ENCODE results near the gene CDC42EP5.
A peak's percentile ranks its signal among the peaks of the same experiment; 100 is the strongest.
"Not testable (repeated sequence)": the region's sequence is repeated elsewhere in the genome, so short reads cannot be mapped to it uniquely, and the experiment has no call there.

CDC42EP5 gene

DNA sequence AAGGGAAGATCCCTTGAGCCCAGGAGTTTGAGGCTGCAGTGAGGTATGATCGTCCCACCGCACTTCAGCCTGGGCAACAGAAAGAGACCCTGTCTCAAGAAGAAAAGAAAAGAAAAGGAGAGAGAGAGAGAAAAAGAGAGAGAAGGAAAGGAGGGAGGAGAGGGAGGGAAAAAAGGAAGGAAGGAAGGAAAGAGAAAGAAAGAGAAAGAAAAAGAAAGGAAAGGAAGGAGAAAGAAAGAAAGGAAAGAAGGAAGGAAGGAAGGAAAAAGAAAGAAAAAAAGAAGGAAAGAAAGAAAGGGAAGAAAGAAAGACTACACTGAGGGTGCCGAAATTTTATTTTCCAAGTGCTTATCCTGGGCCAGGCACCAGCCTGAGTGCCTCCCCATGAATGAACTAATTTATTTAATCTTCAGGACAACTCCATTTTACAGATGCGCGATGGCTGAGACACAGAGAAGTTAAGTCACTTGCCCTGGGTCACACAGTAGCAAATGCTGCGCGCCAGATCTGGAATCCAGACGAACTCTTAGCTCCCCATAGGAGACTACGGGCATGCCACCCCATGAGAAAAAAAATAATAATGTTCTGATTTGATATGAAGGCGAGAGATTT lies 2.7 kb downstream of the CDC42EP5 start:
- H3K27ac ChIP-seq (replicated peaks; ENCODE audit: low read length), result no peak overlapping the region
- no peak overlapping the region for H2BK120ac ChIP-seq (ENCODE audit: low read depth, low read length)
- H3K9ac ChIP-seq (ENCODE audit: low read depth, low read length, poor library complexity), result no peak overlapping the region
- peaks cover 13 to 18% of the 10 kb centered on the region in 2 donors for H3K4me1 ChIP-seq (ENCODE audit: control insufficient read depth in 2 of 2, insufficient read depth in 1 of 2, low read depth in 1 of 2, low read length in 2 of 2)
- no CpG with 5 or more reads among the region's 10 CpGs for WGBS, 2 donors (ENCODE audit: extremely low coverage in 2 of 2, insufficient read length in 2 of 2, insufficient replicate concordance in 1 of 2)
- no peak overlapping the region for H4K91ac ChIP-seq (ENCODE audit: low read depth, low read length, poor library complexity)
- no peak for DNase-seq (ENCODE audit: low spot score)
- peaks cover 0 to 25% (median 0%) of the 10 kb centered on the region in 3 experiments for H3K27me3 ChIP-seq (ENCODE audit: control insufficient read depth in 3 of 3, insufficient read depth in 3 of 3, low read depth in 1 of 3, low read length in 3 of 3)
- H3K14ac ChIP-seq (ENCODE audit: low read length), result no peak overlapping the region
- no peak overlapping the region for H2AK5ac ChIP-seq (ENCODE audit: low read depth, low read length)
- no peak overlapping the region for H2BK12ac ChIP-seq (ENCODE audit: low read length)
- H3K4ac ChIP-seq (ENCODE audit: low read length), result no peak overlapping the region
- no peak overlapping the region for H2BK15ac ChIP-seq (ENCODE audit: low read length)
- peaks cover 0 to 2% of the 10 kb centered on the region in 2 donors for H3K9me3 ChIP-seq (replicated peaks in 1 of 2; ENCODE audit: control insufficient read depth in 2 of 2, insufficient read depth in 1 of 2, low read depth in 1 of 2, low read length in 2 of 2)
- no peaks in the 10 kb centered on the region for H3K79me1 ChIP-seq (ENCODE audit: low read depth, low read length)
- no peak overlapping the region for H2BK5ac ChIP-seq (ENCODE audit: low read length)
- no peak overlapping the region for H3K4me3 ChIP-seq (ENCODE audit: low read length in 2 of 2)
- no peak overlapping the region for H2AFZ ChIP-seq (ENCODE audit: low read length)
- no peak overlapping the region for H4K8ac ChIP-seq (ENCODE audit: low read depth, low read length)
- no peak overlapping the region for H3K4me2 ChIP-seq (ENCODE audit: insufficient read depth, low read length, poor library complexity, severe bottlenecking)
- H3K18ac ChIP-seq (ENCODE audit: low read length), result no peak overlapping the region
- H3K36me3 ChIP-seq (replicated peaks in 1 of 2; ENCODE audit: control insufficient read depth in 2 of 2, insufficient read depth in 2 of 2, low read length in 2 of 2), result no peaks in the 10 kb centered on the region
- no peak overlapping the region for H3K23ac ChIP-seq (ENCODE audit: low read depth, low read length, poor library complexity)

DNA sequence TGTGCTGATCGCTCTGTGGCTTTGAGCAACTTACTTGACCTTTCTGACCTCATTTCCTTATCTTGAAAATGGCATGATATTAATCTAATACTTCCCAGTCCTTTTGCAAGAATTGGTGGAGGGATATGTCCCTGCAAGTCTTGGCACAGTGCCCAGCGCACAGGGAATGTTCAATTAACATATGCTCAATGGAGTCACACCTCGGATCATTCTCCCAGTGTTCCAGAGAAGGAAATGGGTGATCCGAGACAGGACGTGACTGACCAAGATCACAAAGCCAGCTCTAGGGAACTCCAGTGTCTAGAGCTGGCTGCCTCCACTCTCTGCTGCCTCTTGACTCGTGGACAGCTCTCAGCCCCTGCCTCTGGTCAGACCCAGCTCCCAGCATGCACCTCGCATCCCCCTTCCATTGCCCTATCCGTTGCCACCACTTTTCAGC lies 3.6 kb downstream of the CDC42EP5 start:
- no peak overlapping the region for H3K23ac ChIP-seq (ENCODE audit: low read depth, low read length, poor library complexity)
- no peak overlapping the region for H3K18ac ChIP-seq (ENCODE audit: low read length)
- H3K4me2 ChIP-seq (ENCODE audit: insufficient read depth, low read length, poor library complexity, severe bottlenecking), result no peak overlapping the region
- no CpG with 5 or more reads among the region's 8 CpGs for WGBS, 2 donors (ENCODE audit: extremely low coverage in 2 of 2, insufficient read length in 2 of 2, insufficient replicate concordance in 1 of 2)
- no peak overlapping the region for H3K27ac ChIP-seq (replicated peaks; ENCODE audit: low read length)
- no peak overlapping the region for H3K9ac ChIP-seq (ENCODE audit: low read depth, low read length, poor library complexity)
- H3K9me3 ChIP-seq (replicated peaks in 1 of 2; ENCODE audit: control insufficient read depth in 2 of 2, insufficient read depth in 1 of 2, low read depth in 1 of 2, low read length in 2 of 2), result peaks cover 0 to 2% of the 10 kb centered on the region in 2 donors
- H3K4me3 ChIP-seq (ENCODE audit: low read length in 2 of 2), result no peak overlapping the region
- no peak overlapping the region for H2BK5ac ChIP-seq (ENCODE audit: low read length)
- H2BK12ac ChIP-seq (ENCODE audit: low read length), result no peak overlapping the region
- H4K8ac ChIP-seq (ENCODE audit: low read depth, low read length), result no peak overlapping the region
- no peak overlapping the region for H3K14ac ChIP-seq (ENCODE audit: low read length)
- H3K36me3 ChIP-seq (replicated peaks in 1 of 2; ENCODE audit: control insufficient read depth in 2 of 2, insufficient read depth in 2 of 2, low read length in 2 of 2), result no peaks in the 10 kb centered on the region
- no peak for DNase-seq (ENCODE audit: low spot score)
- no peak overlapping the region for H2AK5ac ChIP-seq (ENCODE audit: low read depth, low read length)
- H3K4me1 ChIP-seq (ENCODE audit: control insufficient read depth in 2 of 2, insufficient read depth in 1 of 2, low read depth in 1 of 2, low read length in 2 of 2), result peaks cover 13 to 18% of the 10 kb centered on the region in 2 donors
- H4K91ac ChIP-seq (ENCODE audit: low read depth, low read length, poor library complexity), result no peak overlapping the region
- no peak overlapping the region for H2AFZ ChIP-seq (ENCODE audit: low read length)
- H2BK120ac ChIP-seq (ENCODE audit: low read depth, low read length), result no peak overlapping the region
- peaks cover 0 to 29% (median 0%) of the 10 kb centered on the region in 3 experiments for H3K27me3 ChIP-seq (ENCODE audit: control insufficient read depth in 3 of 3, insufficient read depth in 3 of 3, low read depth in 1 of 3, low read length in 3 of 3)
- H3K79me1 ChIP-seq (ENCODE audit: low read depth, low read length), result no peaks in the 10 kb centered on the region
- no peak overlapping the region for H3K4ac ChIP-seq (ENCODE audit: low read length)
- H2BK15ac ChIP-seq (ENCODE audit: low read length), result no peak overlapping the region

DNA sequence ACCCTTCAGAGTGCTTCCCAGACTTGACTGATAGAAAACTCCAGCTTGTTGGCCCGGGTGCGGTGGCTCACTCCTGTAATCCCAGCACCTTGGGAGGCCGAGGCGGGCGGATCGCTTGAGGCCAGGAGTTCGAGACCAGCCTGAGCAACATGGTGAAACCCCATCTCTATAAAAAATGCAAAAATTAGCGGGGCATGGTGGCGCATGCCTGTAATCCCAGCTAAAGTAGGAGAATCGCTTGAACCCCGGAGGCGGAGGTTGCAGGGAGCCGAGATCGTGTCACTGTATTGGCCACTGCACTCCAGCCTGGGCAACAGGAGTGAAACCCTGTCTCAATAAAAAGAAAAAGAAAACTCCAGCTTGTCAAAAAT lies 7.0 kb downstream of the CDC42EP5 start:
- not testable (repeated sequence) for H2BK5ac ChIP-seq (ENCODE audit: low read length); H3K9ac ChIP-seq (ENCODE audit: low read depth, low read length, poor library complexity); H2BK120ac ChIP-seq (ENCODE audit: low read depth, low read length); H3K27ac ChIP-seq (replicated peaks; ENCODE audit: low read length); H3K9me3 ChIP-seq (replicated peaks in 1 of 2; ENCODE audit: control insufficient read depth in 2 of 2, insufficient read depth in 1 of 2, low read depth in 1 of 2, low read length in 2 of 2); H3K4me3 ChIP-seq (ENCODE audit: low read length in 2 of 2); H2BK12ac ChIP-seq (ENCODE audit: low read length); H3K4me2 ChIP-seq (ENCODE audit: insufficient read depth, low read length, poor library complexity, severe bottlenecking); H2BK15ac ChIP-seq (ENCODE audit: low read length); H3K79me1 ChIP-seq (ENCODE audit: low read depth, low read length); DNase-seq (ENCODE audit: low spot score); H3K23ac ChIP-seq (ENCODE audit: low read depth, low read length, poor library complexity); H2AFZ ChIP-seq (ENCODE audit: low read length); H4K8ac ChIP-seq (ENCODE audit: low read depth, low read length); H3K18ac ChIP-seq (ENCODE audit: low read length); H4K91ac ChIP-seq (ENCODE audit: low read depth, low read length, poor library complexity); H3K14ac ChIP-seq (ENCODE audit: low read length); H3K4ac ChIP-seq (ENCODE audit: low read length); H2AK5ac ChIP-seq (ENCODE audit: low read depth, low read length)
- no CpG with 5 or more reads among the region's 14 CpGs for WGBS, 2 donors (ENCODE audit: extremely low coverage in 2 of 2, insufficient read length in 2 of 2, insufficient replicate concordance in 1 of 2)
- Histone ChIP-seq H3K27me3 (ENCODE audit: control insufficient read depth in 3 of 3, insufficient read depth in 3 of 3, low read depth in 1 of 3, low read length in 3 of 3) (peaks cover 0 to 24% (median 0%) of the 10 kb centered on the region in 3 experiments), H3K36me3 (replicated peaks in 1 of 2; ENCODE audit: control insufficient read depth in 2 of 2, insufficient read depth in 2 of 2, low read length in 2 of 2) (peaks cover 9 to 14% of the 10 kb centered on the region in 2 donors), H3K4me1 (ENCODE audit: control insufficient read depth in 2 of 2, insufficient read depth in 1 of 2, low read depth in 1 of 2, low read length in 2 of 2) (peaks cover 5 to 13% of the 10 kb centered on the region in 2 donors)

DNA sequence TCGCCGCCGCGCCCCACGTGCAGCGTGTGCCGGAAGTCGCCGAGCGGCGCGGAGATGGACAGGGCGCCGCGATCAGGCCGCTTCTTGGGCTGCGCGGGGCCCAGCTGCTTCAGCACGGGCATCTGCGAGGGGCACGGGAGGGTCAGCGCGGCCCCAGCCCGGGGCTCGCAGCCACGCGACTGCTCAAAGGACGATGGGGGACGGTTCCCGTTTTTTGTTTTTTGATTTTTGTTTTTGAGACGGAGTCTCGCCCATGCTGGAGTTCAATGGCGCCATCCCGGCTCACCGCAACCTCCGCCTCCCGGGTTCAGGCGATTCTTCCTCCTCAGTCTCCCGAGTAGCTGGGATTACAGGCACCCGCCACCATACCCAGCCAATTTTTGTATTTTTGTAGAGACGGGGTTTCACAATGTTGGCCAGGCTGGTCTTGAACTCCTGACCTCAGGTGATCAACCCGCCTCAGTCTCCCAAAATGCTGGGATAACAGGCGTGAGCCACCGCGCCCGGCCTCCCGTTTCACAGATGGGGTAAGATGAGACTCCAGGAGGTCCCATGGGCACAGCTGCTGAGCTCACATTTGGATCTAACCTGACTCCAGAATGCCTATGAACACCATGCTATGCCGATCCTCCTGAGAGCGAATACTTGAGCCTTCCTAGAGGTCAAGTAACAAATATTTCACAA lies 7.5 kb downstream of the CDC42EP5 start:
- H3K79me1 ChIP-seq (ENCODE audit: low read depth, low read length), result no peaks in the 10 kb centered on the region
- WGBS, 2 donors (ENCODE audit: extremely low coverage in 2 of 2, insufficient read length in 2 of 2, insufficient replicate concordance in 1 of 2), result no CpG with 5 or more reads among the region's 49 CpGs
- peaks cover 2 to 11% of the 10 kb centered on the region in 2 donors for H3K4me1 ChIP-seq (ENCODE audit: control insufficient read depth in 2 of 2, insufficient read depth in 1 of 2, low read depth in 1 of 2, low read length in 2 of 2)
- no peaks in the 10 kb centered on the region for H3K9me3 ChIP-seq (replicated peaks in 1 of 2; ENCODE audit: control insufficient read depth in 2 of 2, insufficient read depth in 1 of 2, low read depth in 1 of 2, low read length in 2 of 2)
- H2AK5ac ChIP-seq (ENCODE audit: low read depth, low read length), result peak overlapping the region; percentile 84
- peak overlapping the region; percentile 39 for H3K18ac ChIP-seq (ENCODE audit: low read length)
- peak overlapping the region; percentile 96 for H4K8ac ChIP-seq (ENCODE audit: low read depth, low read length)
- peaks cover 0 to 18% (median 0%) of the 10 kb centered on the region in 3 experiments for H3K27me3 ChIP-seq (ENCODE audit: control insufficient read depth in 3 of 3, insufficient read depth in 3 of 3, low read depth in 1 of 3, low read length in 3 of 3)
- DNase-seq (ENCODE audit: low spot score), result no peak
- no peak overlapping the region for H2BK5ac ChIP-seq (ENCODE audit: low read length)
- no peak overlapping the region for H3K14ac ChIP-seq (ENCODE audit: low read length)
- peak overlapping the region; percentile 74 for H2BK15ac ChIP-seq (ENCODE audit: low read length)
- peak overlapping the region; percentile 80 for H3K23ac ChIP-seq (ENCODE audit: low read depth, low read length, poor library complexity)
- H2AFZ ChIP-seq (ENCODE audit: low read length), result no peak overlapping the region
- no peak overlapping the region for H4K91ac ChIP-seq (ENCODE audit: low read depth, low read length, poor library complexity)
- H3K4me3 ChIP-seq (ENCODE audit: low read length in 2 of 2), result no peak overlapping the region
- peak overlapping the region; percentile 96 for H3K4me2 ChIP-seq (ENCODE audit: insufficient read depth, low read length, poor library complexity, severe bottlenecking)
- no peak overlapping the region for H3K4ac ChIP-seq (ENCODE audit: low read length)
- peak overlapping the region; percentile 41 for H2BK12ac ChIP-seq (ENCODE audit: low read length)
- no peak overlapping the region for H3K27ac ChIP-seq (replicated peaks; ENCODE audit: low read length)
- H3K9ac ChIP-seq (ENCODE audit: low read depth, low read length, poor library complexity), result no peak overlapping the region
- no peak overlapping the region for H2BK120ac ChIP-seq (ENCODE audit: low read depth, low read length)
- peaks cover 13 to 19% of the 10 kb centered on the region in 2 donors for H3K36me3 ChIP-seq (replicated peaks in 1 of 2; ENCODE audit: control insufficient read depth in 2 of 2, insufficient read depth in 2 of 2, low read length in 2 of 2)

Measured in neuronal stem cell (in vitro differentiated cells).